HepG2 (cell line): ENCODE results near the gene GDE1. TPM values are rescaled to one million over a fixed set of nuclear protein-coding genes. Genes with fewer than 3 reads are reported as not detected.

ENCODE experiments used
- EEA1 ChIP-seq: sonication (generic); formaldehyde crosslinking; IDR thresholded peaks from 2 replicates; pipeline ENCODE4 v1.5.1; 2020; ENCODE audit warnings: mild to moderate bottlenecking, missing genetic modification reagents, borderline replicate concordance
- EP300 ChIP-seq, 3 experiments: sonication (generic) in 1 of 3; formaldehyde crosslinking in 1 of 3; IDR thresholded peaks; 2 replicates each; pipeline versions ENCODE4 v1.5.1 to v1.6.1; 2011 to 2020; ENCODE audit warnings: low read depth in 2 of 3, low read length in 2 of 3, borderline replicate concordance in 1 of 3, improper control_type of control experiment in 1 of 3, mild to moderate bottlenecking in 1 of 3, missing genetic modification reagents in 1 of 3, moderate library complexity in 1 of 3
- FOSL2 ChIP-seq: sonication (generic); formaldehyde crosslinking; IDR thresholded peaks from 2 replicates; pipeline ENCODE4 v1.4.0; 2020; ENCODE audit warnings: missing genetic modification reagents
- HCFC1 ChIP-seq: fragments of 150-350 bp; IDR thresholded peaks from 2 replicates; pipeline ENCODE4 v1.6.1; 2014; ENCODE audit warnings: low read depth, low read length
- HNRNPUL1 ChIP-seq: fragments of 200-400 bp; formaldehyde crosslinking; IDR thresholded peaks from 2 replicates; pipeline ENCODE4 v1.6.1; 2017; ENCODE audit warnings: low read depth, mild to moderate bottlenecking, low read length, moderate library complexity
- KDM6A ChIP-seq: IDR thresholded peaks from 2 replicates; pipeline ENCODE4 v1.6.1; 2016; ENCODE audit warnings: low read depth
- MED1 ChIP-seq: sonication (generic); formaldehyde crosslinking; IDR thresholded peaks from 2 replicates; pipeline ENCODE4 v1.4.0; 2020; ENCODE audit warnings: missing genetic modification reagents
- NFATC3 ChIP-seq: sonication (generic); formaldehyde crosslinking; IDR thresholded peaks from 2 replicates; pipeline ENCODE4 v1.5.1; 2020; ENCODE audit warnings: mild to moderate bottlenecking, missing genetic modification reagents
- RERE ChIP-seq: IDR thresholded peaks from 2 replicates; pipeline ENCODE4 v1.6.1; 2016; ENCODE audit warnings: low read depth, missing genetic modification reagents, missing compliant biosample characterization
- SALL1 ChIP-seq: sonication (generic); formaldehyde crosslinking; IDR thresholded peaks from 2 replicates; pipeline ENCODE4 v1.8.0; 2022; ENCODE audit warnings: mild to moderate bottlenecking, missing genetic modification reagents
- SAP130 ChIP-seq: IDR thresholded peaks from 2 replicates; pipeline ENCODE4 v1.6.1; 2016; ENCODE audit warnings: low read depth
- SIX4 ChIP-seq: sonication (generic); formaldehyde crosslinking; IDR thresholded peaks from 2 replicates; pipeline ENCODE4 v1.4.0; 2020; ENCODE audit warnings: missing genetic modification reagents
- YEATS4 ChIP-seq: sonication (generic); formaldehyde crosslinking; IDR thresholded peaks from 2 replicates; pipeline ENCODE4 v1.4.0; 2020; ENCODE audit warnings: missing genetic modification reagents, borderline replicate concordance
- ZNF12 ChIP-seq: sonication (generic); formaldehyde crosslinking; IDR thresholded peaks from 2 replicates; pipeline ENCODE4 v1.5.0; 2020; ENCODE audit warnings: missing genetic modification reagents
- ZNF337 ChIP-seq: sonication (generic); formaldehyde crosslinking; IDR thresholded peaks from 2 replicates; pipeline ENCODE4 v1.5.1; 2020; ENCODE audit warnings: missing genetic modification reagents, low read depth, mild to moderate bottlenecking, borderline replicate concordance
- ZNF510 ChIP-seq: sonication (generic); formaldehyde crosslinking; IDR thresholded peaks from 2 replicates; pipeline ENCODE4 v1.4.0; 2020; ENCODE audit warnings: low read depth, mild to moderate bottlenecking, missing genetic modification reagents
- ZNF550 ChIP-seq: sonication (generic); formaldehyde crosslinking; IDR thresholded peaks from 2 replicates; pipeline ENCODE4 v1.4.0; 2020; ENCODE audit warnings: mild to moderate bottlenecking, missing genetic modification reagents, borderline replicate concordance
- ZNF564 ChIP-seq: sonication (generic); formaldehyde crosslinking; IDR thresholded peaks from 2 replicates; pipeline ENCODE4 v1.8.1; 2023; ENCODE audit warnings: mild to moderate bottlenecking, missing genetic modification reagents
- ZSCAN12 ChIP-seq: sonication (generic); formaldehyde crosslinking; IDR thresholded peaks from 2 replicates; pipeline ENCODE4 v1.9.0; 2021; ENCODE audit warnings: mild to moderate bottlenecking, missing genetic modification reagents
- ZSCAN21 ChIP-seq: sonication (generic); formaldehyde crosslinking; IDR thresholded peaks from 2 replicates; pipeline ENCODE4 v1.8.0; 2022; ENCODE audit warnings: mild to moderate bottlenecking, missing genetic modification reagents, moderate library complexity, borderline replicate concordance
- ZSCAN9 ChIP-seq: IDR thresholded peaks from 2 replicates; pipeline ENCODE4 v1.6.1; 2016; ENCODE audit warnings: borderline replicate concordance
- polyA plus RNA-seq, 8 experiments: library from polyadenylated mRNA; depleted of rRNA in 3 of 8; stranded (reverse) in 7 of 8; unstranded in 1 of 8; fragments of >200 nt; fragmentation: Illumina TruSeq in 4 of 8; extraction: Trizol in 4 of 8; gene quantifications; 2 replicates each; pipeline versions ENCODE4 v1.2.1 to v1.2.3, GENCODE V29; 2011 to 2016; ENCODE audit warnings: low read depth in 4 of 8, missing spikeins in 1 of 8, mixed read lengths in 1 of 8; ENCODE audit not compliant: insufficient read depth in 1 of 8
- total RNA-seq, 5 experiments: library from RNA; depleted of rRNA; stranded (reverse); fragments of >200 nt; fragmentation: Illumina TruSeq; extraction: Trizol; gene quantifications; 2 replicates each; pipeline ENCODE4 v1.2.3, GENCODE V29; 2016; ENCODE audit warnings: low read depth in 1 of 5
- TF ChIP-seq, protein P1 (sequence below): conservative IDR thresholded peaks from 2 replicates; pipeline ENCODE4 v1.6.1; 2018; ENCODE audit warnings: missing genetic modification reagents
- TF ChIP-seq, protein P2 (sequence below): sonication (generic); formaldehyde crosslinking; IDR thresholded peaks from 2 replicates; pipeline ENCODE4 v1.8.1; 2023; ENCODE audit warnings: mild to moderate bottlenecking, missing genetic modification reagents

The GDE1 gene
- total and polyA plus RNA-seq, 2 of the 13 experiments (the other 11 are each of a cell fraction or from before 2014, with no cell fraction given) = 35.9 to 59.0 TPM

GRCh38 chr16:19479302-19479721, 42.6 kb downstream of the GDE1 start (continued):
- TF ChIP-seq RERE (CRISPR knock-in tag) (peak; percentile 40; the same call in 1 of the 2 replicates), EP300 (IDR thresholded peaks at IDR 0.05; ENCODE audit: low read depth in 2 of 2, low read length in 2 of 2) (peak in 1 of 2 experiments; percentile 78; a peak in 1 of 4 replicates), EP300 (CRISPR knock-in tag; IDR thresholded peaks at IDR 0.05; ENCODE audit: borderline replicate concordance) (peak; percentile 84), FOSL2 (CRISPR knock-in tag) (peak; percentile 78), ZSCAN12 (no peak), SIX4 (peak; percentile 70), ZNF12 (CRISPR knock-in tag) (peak; percentile 54; the same call in 1 of the 2 replicates), SAP130 (CRISPR knock-in tag) (peak; percentile 16; the same call in 1 of the 2 replicates), ZNF550 (CRISPR knock-in tag) (no peak), ZNF510 (CRISPR knock-in tag) (no peak), ZNF337 (CRISPR knock-in tag) (no peak), YEATS4 (CRISPR knock-in tag) (no peak), EEA1 (CRISPR knock-in tag) (no peak), MED1 (CRISPR knock-in tag) (no peak), ZNF564 (CRISPR knock-in tag) (no peak), HCFC1 (no peak), HNRNPUL1 (no peak), ZSCAN21 (CRISPR knock-in tag) (no peak), KDM6A (CRISPR knock-in tag) (peak; percentile 24; the same call in 1 of the 2 replicates), ZSCAN9 (CRISPR knock-in tag) (0 out of 2 replicates have a peak, but pooled peaks have one; percentile 27), SALL1 (CRISPR knock-in tag) (no peak; the same call in 1 of the 2 replicates), NFATC3 (CRISPR knock-in tag) (no peak)
- TF ChIP-seq, protein P1, sequence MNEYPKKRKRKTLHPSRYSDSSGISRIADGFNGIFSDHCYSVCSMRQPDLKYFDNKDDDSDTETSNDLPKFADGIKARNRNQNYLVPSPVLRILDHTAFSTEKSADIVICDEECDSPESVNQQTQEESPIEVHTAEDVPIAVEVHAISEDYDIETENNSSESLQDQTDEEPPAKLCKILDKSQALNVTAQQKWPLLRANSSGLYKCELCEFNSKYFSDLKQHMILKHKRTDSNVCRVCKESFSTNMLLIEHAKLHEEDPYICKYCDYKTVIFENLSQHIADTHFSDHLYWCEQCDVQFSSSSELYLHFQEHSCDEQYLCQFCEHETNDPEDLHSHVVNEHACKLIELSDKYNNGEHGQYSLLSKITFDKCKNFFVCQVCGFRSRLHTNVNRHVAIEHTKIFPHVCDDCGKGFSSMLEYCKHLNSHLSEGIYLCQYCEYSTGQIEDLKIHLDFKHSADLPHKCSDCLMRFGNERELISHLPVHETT (CRISPR knock-in tag) = no peak
- TF ChIP-seq, protein P2, sequence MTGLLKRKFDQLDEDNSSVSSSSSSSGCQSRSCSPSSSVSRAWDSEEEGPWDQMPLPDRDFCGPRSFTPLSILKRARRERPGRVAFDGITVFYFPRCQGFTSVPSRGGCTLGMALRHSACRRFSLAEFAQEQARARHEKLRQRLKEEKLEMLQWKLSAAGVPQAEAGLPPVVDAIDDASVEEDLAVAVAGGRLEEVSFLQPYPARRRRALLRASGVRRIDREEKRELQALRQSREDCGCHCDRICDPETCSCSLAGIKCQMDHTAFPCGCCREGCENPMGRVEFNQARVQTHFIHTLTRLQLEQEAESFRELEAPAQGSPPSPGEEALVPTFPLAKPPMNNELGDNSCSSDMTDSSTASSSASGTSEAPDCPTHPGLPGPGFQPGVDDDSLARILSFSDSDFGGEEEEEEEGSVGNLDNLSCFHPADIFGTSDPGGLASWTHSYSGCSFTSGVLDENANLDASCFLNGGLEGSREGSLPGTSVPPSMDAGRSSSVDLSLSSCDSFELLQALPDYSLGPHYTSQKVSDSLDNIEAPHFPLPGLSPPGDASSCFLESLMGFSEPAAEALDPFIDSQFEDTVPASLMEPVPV (CRISPR knock-in tag) = no peak
